ELR (cell line): ENCODE measurements around the gene SNURF.
A peak's percentile ranks its signal among the peaks of the same experiment; 100 is the strongest.
"Not testable (repeated sequence)": the region's sequence is repeated elsewhere in the genome, so short reads cannot be mapped to it uniquely, and the experiment has no call there.

ENCODE experiments used
- DNase-seq: peaks from one replicate; pipeline ENCODE4 v3.0.0-alpha.2; 2015; ENCODE audit warnings: low read depth

The SNURF gene

GRCh38 chr15:24954783-24955530 is at the start of gene SNURF, which contains the start of gene SNRPN:
SNURF (plus strand) TSS chr15:24954987; CDS start chr15:24955049, 62 bp downstream.
SNRPN (plus strand) TSS chr15:24954987; CDS start chr15:24974454, 19,467 bp downstream.
- DNase-seq = peak; percentile 74

GRCh38 chr15:24916305-24917009 is 38.3 kb upstream of the SNURF start:
- DNase-seq = no peak

DNA sequence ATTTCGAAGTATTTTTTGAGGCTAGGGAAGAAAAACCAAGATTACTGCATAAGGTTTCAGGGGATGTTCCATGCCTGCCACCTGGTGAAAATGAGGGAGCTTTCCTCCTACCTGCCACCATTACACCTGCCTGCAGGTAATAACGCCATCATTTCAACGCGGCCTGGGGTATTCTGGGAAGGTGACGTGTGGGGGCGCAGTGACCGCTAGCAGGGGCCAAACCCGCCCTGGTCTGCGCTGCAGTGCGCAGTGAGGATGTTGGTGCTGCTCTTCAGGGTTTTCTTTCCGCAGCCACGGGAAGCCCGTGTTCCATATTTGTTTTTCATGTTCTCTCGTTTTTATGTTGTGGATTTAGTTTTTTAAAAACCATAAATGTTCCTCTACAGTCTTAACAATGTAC is 37.4 kb upstream of the SNURF start:
- DNase-seq = no peak

DNA sequence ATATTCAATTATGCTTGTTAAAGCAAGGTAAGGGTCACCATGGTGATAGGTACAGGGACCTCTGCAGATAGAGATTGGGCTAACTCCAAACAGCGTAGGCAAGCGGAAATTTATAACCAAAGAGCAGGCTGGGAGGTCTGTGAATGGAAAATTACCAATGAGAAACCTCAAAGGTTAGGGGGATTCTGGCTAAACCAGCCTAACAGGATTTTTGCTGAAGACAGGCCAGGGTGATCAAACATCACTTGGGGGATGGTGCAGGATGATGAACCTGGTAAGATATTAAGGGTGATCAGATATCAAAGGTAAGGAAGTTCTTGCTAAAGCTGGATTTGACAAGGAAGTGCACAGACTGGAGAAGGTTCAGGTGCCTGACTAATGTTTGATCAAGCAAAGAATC is 35.3 kb upstream of the SNURF start:
- no peak for DNase-seq

GRCh38 chr15:24922781-24923180 is 32.0 kb upstream of the SNURF start:
- not testable (repeated sequence) for DNase-seq

- DNase-seq = no peak
Measured at GRCh38 chr15:24924153-24924552, 30.6 kb upstream of the SNURF start.

DNA sequence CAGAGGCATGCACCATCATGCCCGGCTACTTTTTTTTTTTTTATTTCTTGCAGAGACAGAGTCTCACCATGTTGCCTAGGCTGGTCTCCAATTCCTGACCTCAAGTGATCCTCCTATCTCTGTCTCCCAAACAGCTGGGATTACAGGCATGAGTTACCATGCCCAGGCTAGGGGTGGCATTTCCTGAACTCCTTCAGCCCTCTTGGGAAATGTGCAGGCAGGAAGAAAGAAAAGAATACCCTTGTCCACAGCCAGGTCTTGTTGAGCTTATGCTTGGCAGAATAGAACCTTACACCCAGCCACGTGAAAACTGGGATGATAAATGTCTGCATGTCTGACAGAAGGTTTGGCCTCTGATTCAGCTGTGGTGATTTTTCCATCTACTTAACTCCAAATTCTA is 30.2 kb upstream of the SNURF start:
- no peak for DNase-seq

DNA sequence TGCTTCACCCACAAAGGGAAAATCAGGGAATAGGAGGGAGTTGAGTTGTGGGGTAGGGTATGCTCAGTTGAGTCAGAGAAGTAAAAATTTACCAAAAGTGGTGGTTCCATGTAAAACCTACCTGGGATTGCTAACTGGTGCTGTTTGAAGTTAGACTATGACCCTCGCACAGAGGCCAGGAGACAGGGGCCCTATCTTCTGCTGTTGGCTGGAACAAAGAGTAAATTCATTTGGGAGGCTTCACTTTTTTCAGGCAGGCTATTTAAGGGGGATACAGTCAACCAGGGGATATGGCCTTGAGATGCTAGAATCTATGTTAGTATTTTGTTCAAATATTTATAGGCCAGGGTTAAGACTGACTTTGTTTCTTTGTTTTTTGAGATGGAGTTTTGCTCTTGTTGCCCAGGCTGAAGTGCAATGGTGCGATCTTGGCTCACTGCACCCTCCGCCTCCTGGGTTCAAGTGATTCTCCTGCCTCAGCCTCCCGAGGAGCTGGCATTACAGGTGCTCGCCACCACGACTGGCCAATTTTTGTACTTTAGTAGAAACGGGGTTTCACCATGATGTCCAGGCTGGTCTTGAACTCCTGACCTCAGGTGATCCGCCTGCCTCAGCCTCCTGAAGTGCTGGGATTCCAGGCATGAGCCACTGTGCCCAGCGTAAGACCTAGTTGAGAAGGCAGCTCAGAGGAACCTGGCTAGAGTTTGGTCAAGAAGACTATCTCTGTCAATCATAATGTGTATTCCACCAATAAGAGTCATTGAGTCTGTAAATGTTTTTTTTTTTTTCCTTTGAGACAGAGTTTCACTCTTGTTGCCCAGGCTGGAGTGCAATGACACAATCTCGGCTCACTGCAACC is 22.7 kb upstream of the SNURF start:
- not testable (repeated sequence) for DNase-seq

DNA sequence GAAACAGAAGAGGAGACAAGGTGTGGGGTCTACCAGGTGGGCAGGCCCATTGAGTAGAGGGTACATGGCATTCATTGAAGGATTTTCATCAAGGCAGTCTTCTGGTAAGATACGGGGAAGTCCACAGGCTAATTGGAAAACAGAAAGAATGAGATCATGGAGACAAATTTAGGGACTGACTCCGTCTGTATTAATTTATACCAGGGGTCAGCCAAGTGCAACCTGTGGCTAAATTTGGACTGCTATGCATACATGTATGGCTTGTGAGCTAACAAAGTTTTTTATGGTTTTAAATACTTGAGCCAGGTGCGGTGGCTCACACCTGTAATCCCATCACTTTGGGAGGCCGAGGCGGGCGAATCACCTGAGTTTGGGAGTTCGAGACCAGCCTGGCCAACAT is 21.1 kb upstream of the SNURF start:
- DNase-seq = no peak

- DNase-seq = not testable (repeated sequence)
Measured at GRCh38 chr15:24938224-24938623, 16.6 kb upstream of the SNURF start.

GRCh38 chr15:24940236-24940635 is 14.6 kb upstream of the SNURF start:
- no peak for DNase-seq

- no peak for DNase-seq
Measured at GRCh38 chr15:24943361-24943760, 11.4 kb upstream of the SNURF start.

- DNase-seq = no peak
Measured at GRCh38 chr15:24944954-24945353, 9.8 kb upstream of the SNURF start.

GRCh38 chr15:24945711-24946110 is 9.1 kb upstream of the SNURF start:
- DNase-seq = no peak

DNA sequence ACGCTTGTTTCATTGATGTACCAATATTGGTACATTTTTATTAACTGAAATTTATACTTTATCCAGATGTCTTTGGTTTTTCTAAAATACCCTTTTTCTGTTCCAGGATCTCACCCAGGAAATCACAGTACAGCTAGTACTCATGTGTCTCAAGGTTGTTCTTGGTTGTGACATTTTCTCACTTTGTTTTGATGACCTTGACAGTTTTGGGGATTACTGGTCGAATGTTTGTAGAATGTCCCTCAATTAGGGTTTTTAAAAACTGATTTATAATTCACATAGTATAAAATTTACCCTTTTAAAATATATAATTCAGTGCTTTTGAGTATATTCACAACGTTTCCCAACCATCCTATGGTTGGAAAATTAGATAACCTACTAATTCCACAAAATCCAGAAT is 6.3 kb upstream of the SNURF start:
- no peak for DNase-seq

DNA sequence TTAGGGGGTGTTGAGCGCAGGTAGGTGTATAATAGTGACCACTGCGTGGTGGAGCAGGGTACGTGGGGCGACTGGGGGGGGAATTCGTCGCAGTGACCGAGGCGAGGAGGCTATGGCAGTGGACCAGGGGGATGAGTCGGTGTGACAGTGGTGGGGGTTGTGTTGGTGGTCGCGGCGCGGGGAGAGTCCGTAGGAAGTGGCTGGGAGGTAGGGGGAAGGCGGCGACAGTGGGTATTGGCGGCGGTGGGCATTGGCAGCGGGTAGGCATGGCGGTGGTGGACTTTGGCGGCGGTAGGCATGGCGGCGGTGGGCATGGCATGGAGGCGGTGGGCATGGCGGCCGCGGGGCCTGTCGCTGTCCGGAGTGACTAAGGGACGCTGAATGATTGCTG is 739 bp downstream of the SNURF start:
- DNase-seq = no peak

DNA sequence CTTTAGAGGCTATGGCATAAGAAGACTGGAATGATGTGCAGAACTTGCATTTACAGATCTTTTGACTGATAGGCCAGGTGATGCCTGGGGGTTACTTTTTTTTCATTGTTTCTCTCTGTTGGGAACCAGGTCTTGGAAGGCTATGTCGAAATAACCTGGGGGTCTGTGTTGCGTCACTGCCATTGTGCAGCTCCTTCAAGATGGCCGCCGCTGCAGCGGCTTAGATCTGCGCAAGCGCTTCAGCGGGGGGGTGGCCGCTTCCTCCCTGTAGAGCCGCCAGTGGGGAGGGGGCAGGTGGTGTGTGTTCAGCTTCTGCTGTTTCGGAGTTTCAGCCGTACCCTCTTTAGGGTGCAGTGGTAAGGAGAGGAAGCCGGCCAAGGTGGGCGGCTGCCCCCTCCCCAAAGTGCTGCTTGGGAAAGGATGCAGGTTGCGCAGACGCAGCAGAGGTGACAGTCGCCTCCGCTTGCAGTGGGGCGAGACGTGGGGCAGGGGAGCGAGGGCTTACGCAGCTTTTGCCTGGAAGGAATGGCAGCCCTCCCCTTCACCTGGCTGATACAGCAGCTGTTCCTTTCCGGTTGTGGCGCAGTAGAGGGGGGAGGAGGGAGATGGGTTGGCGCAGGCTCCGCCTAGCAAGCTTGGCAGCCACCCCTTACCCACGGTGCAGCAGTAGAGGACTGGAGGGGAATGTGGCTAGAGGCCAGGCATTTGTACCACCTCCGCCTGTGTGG is 1.5 kb downstream of the SNURF start:
- peak; percentile 72 for DNase-seq

DNA sequence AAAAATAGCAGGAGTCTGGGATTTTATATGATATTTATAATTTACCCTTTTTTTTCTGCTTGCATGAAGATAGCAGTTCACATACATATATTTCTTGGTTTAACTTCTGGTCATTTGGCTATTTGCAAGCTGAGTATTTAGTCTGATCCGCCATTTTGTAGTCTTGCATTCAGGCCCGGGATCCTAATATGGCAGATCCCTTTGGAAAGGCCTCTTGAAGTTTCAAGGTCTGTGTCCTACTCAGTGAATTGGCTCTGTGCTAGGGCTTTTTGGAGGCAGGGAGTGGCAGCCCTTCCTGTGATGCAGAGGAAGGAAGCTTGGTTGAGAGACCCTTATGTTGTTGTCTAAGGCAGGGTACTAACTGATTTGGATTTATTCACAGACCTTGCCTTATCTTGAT is 2.9 kb downstream of the SNURF start:
- no peak for DNase-seq

DNA sequence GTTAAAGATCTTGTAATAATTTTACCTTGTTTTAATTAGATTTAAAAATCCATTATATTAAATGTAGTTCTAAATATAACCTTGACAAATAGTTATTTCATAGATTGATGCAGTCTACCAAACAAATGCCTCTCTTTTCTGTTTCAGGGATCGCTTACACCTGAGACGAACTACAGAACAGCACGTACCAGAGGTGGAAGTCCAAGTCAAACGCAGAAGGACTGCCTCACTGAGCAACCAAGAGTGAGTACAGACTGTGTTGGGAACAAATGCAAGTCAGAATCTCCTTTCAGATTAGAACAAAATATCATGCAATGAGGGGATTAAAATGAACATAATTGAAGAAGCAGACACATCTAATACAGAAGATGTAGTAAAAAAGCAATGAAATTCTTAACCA is 7.2 kb downstream of the SNURF start:
- DNase-seq = no peak

DNA sequence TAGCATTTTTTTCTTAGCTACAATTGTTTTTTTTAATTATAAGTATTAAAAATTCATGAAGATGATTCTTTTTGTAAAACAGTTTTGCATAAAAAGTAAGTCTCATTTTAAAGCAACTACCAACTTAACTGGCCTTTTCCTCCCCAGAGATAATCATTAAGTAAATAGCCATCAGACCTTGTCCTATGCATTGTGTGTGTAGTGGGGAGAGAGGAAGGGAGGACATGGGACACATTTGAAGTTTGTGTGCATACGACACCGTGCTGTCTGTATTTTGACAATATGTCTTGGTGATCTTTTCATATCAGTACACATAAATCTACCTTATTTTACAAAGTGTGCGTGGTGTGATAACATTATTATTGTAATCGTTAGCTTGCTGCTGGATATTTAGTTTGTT is 8.1 kb downstream of the SNURF start:
- DNase-seq = no peak

- DNase-seq = no peak
Measured at GRCh38 chr15:24966364-24967103, 11.7 kb downstream of the SNURF start.
